K562 (cell line): ENCODE measurements around the gene MRTFB. TPM values are rescaled to one million over a fixed set of nuclear protein-coding genes. Genes with fewer than 3 reads are reported as not detected.

Experiments used
- ATAC-seq: fragments of 200-7000 bp; cut with Tn5 transposase; 3 replicates; pipeline ENCODE4 v1.9.1; 2020; ENCODE audit warnings: moderate library complexity
- BruUV-seq: library from RNA; stranded (reverse); fragments of 400-500 nt; replicated peaks from 2 replicates; lab custom pipeline; 2021; lab: Mats Ljungman, UMichigan
- CTCF ChIA-PET: fragments of 300-600 bp; formaldehyde crosslinking; extraction: SDS; loops from one replicate; lab custom pipeline; 2021; ENCODE audit warnings: low intra/inter-chr PET ratio; lab: Yijun Ruan, JAX
- POLR2A ChIA-PET: fragments of 300-600, 350-650 bp; sonication (Branson Sonifier 250); formaldehyde crosslinking; extraction: SDS; loops from one replicate; lab custom pipeline; 2021; ENCODE audit warnings: antibody characterized with exemption, inconsistent platforms; lab: Yijun Ruan, JAX
- DNase-seq, 4 experiments: peaks; one replicate each; pipeline versions ENCODE4 v3.0.0 to v3.0.0-alpha.2; 2011 to 2018; ENCODE audit warnings: low spot score in 3 of 4, mixed read lengths in 3 of 4; ENCODE audit errors: extremely low read depth in 1 of 4
- FAIRE-seq: peaks from 2 replicates; lab custom pipeline; 2011; peaks lifted over from hg19 to GRCh38; lab: Jason Lieb, UNC
- H2AFZ ChIP-seq: 2 replicates; pipeline ENCODE4 v1.6.0; 2011; ENCODE audit warnings: low read depth, low read length, control low read depth, inconsistent platforms
- H3K27ac ChIP-seq: fragments of 200-600 bp; 3 replicates; pipeline ENCODE4 v1.8.0; 2011; ENCODE audit warnings: low read depth, mild to moderate bottlenecking, control low read depth, inconsistent platforms, low read length, moderate library complexity, mixed read lengths; ENCODE audit errors: extremely low read depth
- H3K27me3 ChIP-seq, 2 experiments: fragments of 300-600 bp in 1 of 2; 2 replicates in 1 of 2; 3 replicates in 1 of 2; pipeline versions ENCODE4 v1.6.0 to v1.8.0; 2011; ENCODE audit warnings: inconsistent platforms in 2 of 2, low read length in 2 of 2, mild to moderate bottlenecking in 1 of 2, mixed read lengths in 1 of 2, moderate library complexity in 1 of 2; ENCODE audit not compliant: control insufficient read depth in 2 of 2, insufficient read depth in 2 of 2
- H3K36me3 ChIP-seq: fragments of 300-600 bp; 3 replicates; pipeline ENCODE4 v1.8.0; 2011; ENCODE audit warnings: mild to moderate bottlenecking, low read length, inconsistent platforms; ENCODE audit not compliant: control insufficient read depth, insufficient read depth
- H3K4me1 ChIP-seq, 2 experiments: fragments of 200-600 bp in 1 of 2; replicated peaks in 1 of 2; 2 replicates in 1 of 2; 3 replicates in 1 of 2; pipeline versions ENCODE4 v1.5.1 to v1.8.0; 2011; ENCODE audit warnings: inconsistent platforms in 2 of 2, low read length in 2 of 2, mild to moderate bottlenecking in 1 of 2, mixed read lengths in 1 of 2, moderate library complexity in 1 of 2; ENCODE audit not compliant: control insufficient read depth in 2 of 2, insufficient read depth in 2 of 2
- H3K4me2 ChIP-seq: 2 replicates; pipeline ENCODE4 v1.6.1; 2011; ENCODE audit warnings: low read length, control low read depth, inconsistent platforms, mixed read lengths; ENCODE audit not compliant: insufficient read depth
- H3K4me3 ChIP-seq: fragments of 200-600 bp; sonication (generic), shearing (Covaris generic); 2 replicates; pipeline ENCODE4 v1.5.1; 2016; ENCODE audit warnings: control low read depth, inconsistent platforms
- H3K79me2 ChIP-seq: fragments of 200-600 bp; 3 replicates; pipeline ENCODE4 v1.8.0; 2011; ENCODE audit warnings: low read length, inconsistent platforms; ENCODE audit not compliant: control insufficient read depth, insufficient read depth
- H3K9ac ChIP-seq, 2 experiments: 2 replicates each; pipeline versions ENCODE4 v1.6.0 to v1.6.1; 2011; ENCODE audit warnings: low read depth in 2 of 2, low read length in 2 of 2, control low read depth in 1 of 2, inconsistent platforms in 1 of 2, mild to moderate bottlenecking in 1 of 2, mixed read lengths in 1 of 2; ENCODE audit not compliant: insufficient read depth in 1 of 2
- H3K9me1 ChIP-seq: one replicate; pipeline ENCODE4 v1.6.0; 2011; ENCODE audit warnings: inconsistent platforms, mild to moderate bottlenecking, low read length, moderate library complexity; ENCODE audit not compliant: control insufficient read depth, insufficient read depth
- H3K9me3 ChIP-seq: replicated peaks from 2 replicates; pipeline ENCODE4 v1.5.1; 2011; ENCODE audit warnings: low read depth, low read length, inconsistent platforms; ENCODE audit not compliant: control insufficient read depth, insufficient read depth
- H4K20me1 ChIP-seq: replicated peaks from 2 replicates; pipeline ENCODE4 v1.6.1; 2011; ENCODE audit warnings: low read length, inconsistent platforms, mixed read lengths; ENCODE audit not compliant: control insufficient read depth, insufficient read depth
- BRCA1 ChIP-seq, 2 experiments: fragments of 450-650 bp in 1 of 2; sonication (generic) in 1 of 2; formaldehyde crosslinking in 1 of 2; IDR thresholded peaks; 2 replicates each; pipeline versions ENCODE4 v1.5.0 to v1.6.1; 2017 to 2020; ENCODE audit warnings: mild to moderate bottlenecking in 1 of 2, missing genetic modification reagents in 1 of 2
- C11orf30 ChIP-seq: fragments of 450-650 bp; IDR thresholded peaks from 2 replicates; pipeline ENCODE4 v1.6.1; 2016; ENCODE audit warnings: low read depth, mild to moderate bottlenecking
- CBX5 ChIP-seq: IDR thresholded peaks from 2 replicates; pipeline ENCODE4 v1.6.1; 2014; ENCODE audit warnings: low read depth, borderline replicate concordance
- CEBPG ChIP-seq, 3 experiments: fragments of 200-800 bp in 1 of 3; sonication (Bioruptor generic) in 1 of 3; sonication (generic) in 1 of 3; formaldehyde crosslinking in 1 of 3; IDR thresholded peaks in 2 of 3; conservative IDR thresholded peaks in 1 of 3; 2 replicates each; pipeline versions ENCODE4 v1.6.1 to v1.8.0; 2016 to 2022; ENCODE audit warnings: missing compliant biosample characterization in 2 of 3, missing genetic modification characterization in 2 of 3, mild to moderate bottlenecking in 1 of 3, missing genetic modification reagents in 1 of 3
- FOSL1 ChIP-seq: fragments of 200-800 bp; sonication (Bioruptor generic); conservative IDR thresholded peaks from 2 replicates; pipeline ENCODE4 v1.6.1; 2016; ENCODE audit warnings: missing genetic modification characterization, missing compliant biosample characterization
- HDGF ChIP-seq: fragments of 450-650 bp; IDR thresholded peaks from 2 replicates; pipeline ENCODE4 v1.6.1; 2016
- HIVEP1 ChIP-seq: fragments of 250-450 bp; sonication (Bioruptor Pico); IDR thresholded peaks from 2 replicates; pipeline ENCODE4 v1.4.0; 2020; ENCODE audit warnings: mild to moderate bottlenecking
- NCOA2 ChIP-seq, 2 experiments: fragments of 450-650 bp; IDR thresholded peaks; 2 replicates each; pipeline ENCODE4 v1.6.1; 2018; ENCODE audit warnings: mild to moderate bottlenecking in 2 of 2, moderate library complexity in 1 of 2; ENCODE audit not compliant: partially characterized antibody in 2 of 2
- RBM22 ChIP-seq: fragments of 200-400 bp; formaldehyde crosslinking; IDR thresholded peaks from 2 replicates; pipeline ENCODE4 v1.6.1; 2018; ENCODE audit warnings: low read length, low read depth; ENCODE audit not compliant: poor library complexity, severe bottlenecking
- RFX5 ChIP-seq: IDR thresholded peaks from 2 replicates; pipeline ENCODE4 v1.6.1; 2011; ENCODE audit warnings: low read depth, mild to moderate bottlenecking, improper control_type of control experiment, low read length
- SOX6 ChIP-seq: fragments of 450-650 bp; IDR thresholded peaks from 2 replicates; pipeline ENCODE4 v1.6.1; 2014; ENCODE audit warnings: mild to moderate bottlenecking
- STAT5A ChIP-seq: IDR thresholded peaks from 2 replicates; pipeline ENCODE4 v1.6.1; 2012; ENCODE audit warnings: low read length, inconsistent platforms, borderline replicate concordance
- SUPT5H ChIP-seq: fragments of 450-650 bp; IDR thresholded peaks from 2 replicates; pipeline ENCODE4 v1.6.1; 2016
- ZNF133 ChIP-seq: fragments of 250-450 bp; sonication (Bioruptor Pico); IDR thresholded peaks from 2 replicates; pipeline ENCODE4 v1.4.0; 2020; ENCODE audit warnings: mild to moderate bottlenecking
- ZNF551 ChIP-seq: fragments of 250-450 bp; sonication (Bioruptor Pico); IDR thresholded peaks from 2 replicates; pipeline ENCODE4 v1.5.0; 2021; ENCODE audit warnings: mild to moderate bottlenecking, moderate library complexity
- ZNF644 ChIP-seq: fragments of 200-800 bp; sonication (Bioruptor generic); IDR thresholded peaks from 2 replicates; pipeline ENCODE4 v1.6.1; 2016; ENCODE audit warnings: low read depth, missing genetic modification characterization, missing compliant biosample characterization
- WGBS: fragments of 100-300 bp; shearing (Covaris generic); methylation state at CpG from one replicate; pipeline ENCODE4 v1.1.6; 2016; ENCODE audit warnings: low coverage, mixed read lengths; ENCODE audit not compliant: insufficient coverage; ENCODE audit errors: missing lambda C conversion rate; 5-methylcytosine and 5-hydroxymethylcytosine counted together
- in situ Hi-C: fragments of 300-500 bp; cut with MboI; formaldehyde crosslinking; loops from 4 replicates; pipeline ENCODE4 v1.15.0; 2018; ENCODE audit warnings: inconsistent platforms, mixed read lengths
- intact Hi-C: fragments of 100-400 bp; cut with micrococcal nuclease; formaldehyde crosslinking; loops from 2 replicates; pipeline ENCODE4 v1.14.2; 2022
- polyA plus RNA-seq, 8 experiments: library from polyadenylated mRNA; depleted of rRNA in 4 of 8; stranded (reverse) in 5 of 8; unstranded in 3 of 8; fragments of >200 nt; fragmentation: Nextera tagmentation in 2 of 8; fragmentation: Illumina TruSeq in 1 of 8; extraction: Ambion mirVana in 2 of 8; extraction: Trizol in 1 of 8; gene quantifications; 2 replicates each; pipeline versions ENCODE4 v1.2.1 to v1.2.3, GENCODE V29; 2011 to 2014; ENCODE audit warnings: inconsistent platforms in 1 of 8, missing spikeins in 1 of 8
- total RNA-seq, 7 experiments: library from RNA; depleted of rRNA in 6 of 7; stranded (reverse); fragments of >200 nt in 6 of 7; fragmentation: Illumina TruSeq in 2 of 7; extraction: Trizol in 2 of 7; gene quantifications; 2 replicates each; pipeline versions ENCODE4 v1.2.1 to v1.2.3, GENCODE V29; 2011 to 2021; ENCODE audit warnings: low replicate concordance in 1 of 7
- TF ChIP-seq, protein P1 (sequence below): fragments of 450-650 bp; IDR thresholded peaks from 2 replicates; pipeline ENCODE4 v1.6.1; 2016; ENCODE audit warnings: missing biosample characterization, missing genetic modification characterization
- TF ChIP-seq, protein P2 (sequence below): sonication (generic); formaldehyde crosslinking; IDR thresholded peaks from 2 replicates; pipeline ENCODE4 v1.5.0; 2020; ENCODE audit warnings: missing genetic modification reagents
- TF ChIP-seq, protein P3 (sequence below): fragments of 450-650 bp; conservative IDR thresholded peaks from 2 replicates; pipeline ENCODE4 v1.6.1; 2016; ENCODE audit warnings: missing genetic modification characterization, low read depth, mild to moderate bottlenecking, control low read depth, missing compliant biosample characterization

MRTFB gene
- total and polyA plus RNA-seq, 9 of the 15 experiments (the other 6 are each of a cell fraction or from before 2014, with no cell fraction given), result 2.2 to 12.7 (median 7.0) TPM

DNA sequence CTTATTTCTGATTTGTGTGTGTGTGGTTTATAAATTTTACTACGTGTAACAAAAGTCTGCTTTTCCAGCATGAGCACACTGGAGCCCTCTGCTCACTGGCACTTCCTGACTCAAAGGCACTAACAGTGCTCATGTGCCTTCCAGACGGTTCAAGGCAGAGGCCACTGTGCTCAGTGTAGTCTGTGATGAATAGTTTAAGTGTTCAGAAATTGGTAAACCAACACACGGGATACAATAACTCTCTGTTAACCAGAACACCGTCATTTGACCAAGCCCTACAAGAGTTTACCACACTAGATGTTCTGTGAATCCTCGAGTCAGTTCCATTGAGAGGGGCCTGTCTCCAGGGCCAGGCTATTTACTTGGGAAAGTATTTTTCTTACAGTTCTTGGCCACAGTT, 191.9 kb downstream of the MRTFB start:
- BruUV-seq, result no TSS peak
- DNase-seq, result no peak
- H3K4me1 ChIP-seq, result no peaks in the 10 kb centered on the region
- FAIRE-seq, result no peak
- no peak for ATAC-seq
- H3K4me3 ChIP-seq, result no peak overlapping the region
- H3K9ac ChIP-seq, result no peak overlapping the region
- H3K27me3 ChIP-seq, result no peaks in the 10 kb centered on the region
- H3K9me3 ChIP-seq, result no peaks in the 10 kb centered on the region
- intact Hi-C loops (no loop called here), in situ Hi-C loops (no loop called here)
- POLR2A ChIA-PET, result interaction anchor here (1.3 kb wide), 1 partner anchor 9 kb away, joined by 6 read pairs; no protein-coding TSS in a partner anchor
- H3K9me1 ChIP-seq, result no peaks in the 10 kb centered on the region
- no peak overlapping the region for H3K4me2 ChIP-seq
- peaks cover 61% of the 10 kb centered on the region; the same call in 2 of the 3 replicates for H3K36me3 ChIP-seq
- TF ChIP-seq RFX5, result no peak
- TF ChIP-seq CEBPG (CRISPR knock-in tag; IDR thresholded peaks at IDR 0.05), result no peak
- no peak for TF ChIP-seq CEBPG (tag; conservative IDR thresholded peaks at IDR 0.05 in 1 of 2, IDR thresholded peaks at IDR 0.05 in 1 of 2)
- no peak for TF ChIP-seq STAT5A
- TF ChIP-seq, protein P1, sequence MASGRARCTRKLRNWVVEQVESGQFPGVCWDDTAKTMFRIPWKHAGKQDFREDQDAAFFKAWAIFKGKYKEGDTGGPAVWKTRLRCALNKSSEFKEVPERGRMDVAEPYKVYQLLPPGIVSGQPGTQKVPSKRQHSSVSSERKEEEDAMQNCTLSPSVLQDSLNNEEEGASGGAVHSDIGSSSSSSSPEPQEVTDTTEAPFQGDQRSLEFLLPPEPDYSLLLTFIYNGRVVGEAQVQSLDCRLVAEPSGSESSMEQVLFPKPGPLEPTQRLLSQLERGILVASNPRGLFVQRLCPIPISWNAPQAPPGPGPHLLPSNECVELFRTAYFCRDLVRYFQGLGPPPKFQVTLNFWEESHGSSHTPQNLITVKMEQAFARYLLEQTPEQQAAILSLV, result no peak
- TF ChIP-seq SUPT5H, result no peak
- TF ChIP-seq, protein P2, sequence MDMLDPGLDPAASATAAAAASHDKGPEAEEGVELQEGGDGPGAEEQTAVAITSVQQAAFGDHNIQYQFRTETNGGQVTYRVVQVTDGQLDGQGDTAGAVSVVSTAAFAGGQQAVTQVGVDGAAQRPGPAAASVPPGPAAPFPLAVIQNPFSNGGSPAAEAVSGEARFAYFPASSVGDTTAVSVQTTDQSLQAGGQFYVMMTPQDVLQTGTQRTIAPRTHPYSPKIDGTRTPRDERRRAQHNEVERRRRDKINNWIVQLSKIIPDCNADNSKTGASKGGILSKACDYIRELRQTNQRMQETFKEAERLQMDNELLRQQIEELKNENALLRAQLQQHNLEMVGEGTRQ (CRISPR knock-in tag), result no peak
- no peak for TF ChIP-seq HIVEP1 (CRISPR knock-in tag)
- TF ChIP-seq, protein P3, sequence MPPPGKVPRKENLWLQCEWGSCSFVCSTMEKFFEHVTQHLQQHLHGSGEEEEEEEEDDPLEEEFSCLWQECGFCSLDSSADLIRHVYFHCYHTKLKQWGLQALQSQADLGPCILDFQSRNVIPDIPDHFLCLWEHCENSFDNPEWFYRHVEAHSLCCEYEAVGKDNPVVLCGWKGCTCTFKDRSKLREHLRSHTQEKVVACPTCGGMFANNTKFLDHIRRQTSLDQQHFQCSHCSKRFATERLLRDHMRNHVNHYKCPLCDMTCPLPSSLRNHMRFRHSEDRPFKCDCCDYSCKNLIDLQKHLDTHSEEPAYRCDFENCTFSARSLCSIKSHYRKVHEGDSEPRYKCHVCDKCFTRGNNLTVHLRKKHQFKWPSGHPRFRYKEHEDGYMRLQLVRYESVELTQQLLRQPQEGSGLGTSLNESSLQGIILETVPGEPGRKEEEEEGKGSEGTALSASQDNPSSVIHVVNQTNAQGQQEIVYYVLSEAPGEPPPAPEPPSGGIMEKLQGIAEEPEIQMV (tag), result no peak
- no peak for TF ChIP-seq HDGF
- TF ChIP-seq C11orf30, result no peak
- no peak for TF ChIP-seq RBM22
- no peak for TF ChIP-seq ZNF133 (CRISPR knock-in tag)
- no peak for TF ChIP-seq FOSL1 (tag)
- no peak for TF ChIP-seq ZNF644
- no peak for TF ChIP-seq SOX6
- no peak for TF ChIP-seq BRCA1 (IDR thresholded peaks at IDR 0.05)
- no peak for TF ChIP-seq BRCA1 (CRISPR knock-in tag; IDR thresholded peaks at IDR 0.05)
- TF ChIP-seq ZNF551, result no peak
- no peak for TF ChIP-seq CBX5
- TF ChIP-seq NCOA2 (IDR thresholded peaks at IDR 0.05; ENCODE audit: partially characterized antibody in 2 of 2), result no peak
- H3K79me2 ChIP-seq, result no peaks in the 10 kb centered on the region
- CTCF ChIA-PET, result no interaction called here
- WGBS, result 62% methylated on average over 5 of the region's 5 CpGs
- no peak overlapping the region for H3K27ac ChIP-seq
- no peaks in the 10 kb centered on the region for H4K20me1 ChIP-seq
- H2AFZ ChIP-seq, result no peak overlapping the region
